ENCODE measurements around the gene KIF18A. TPM values are rescaled to one million over a fixed set of nuclear protein-coding genes. Genes with fewer than 3 reads are reported as not detected.

KIF18A gene
- total and polyA plus RNA-seq, 2 of the 8 experiments (the other 6 are each of a cell fraction or from before 2014, with no cell fraction given), result 4.0 to 23.3 TPM

DNA sequence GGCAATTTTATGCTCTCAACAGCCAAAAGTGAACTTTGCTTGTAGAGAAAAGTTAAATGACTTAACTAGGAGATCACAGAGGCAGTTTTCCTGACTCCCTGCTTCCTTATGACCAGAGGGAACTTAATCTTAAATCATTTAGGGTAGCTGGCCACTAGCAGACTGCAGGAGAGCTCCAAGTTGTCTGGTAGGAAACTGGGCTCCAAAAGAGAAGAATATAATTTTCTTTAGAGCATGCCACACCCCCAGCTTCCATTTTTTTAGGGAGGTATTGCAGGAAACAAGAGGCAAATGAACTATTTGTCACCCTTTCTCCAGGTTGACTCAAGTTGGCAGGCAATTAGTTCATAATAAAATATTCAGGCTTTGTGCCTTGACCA is 2.9 kb upstream of the KIF18A start:
- H3K36me3 ChIP-seq (ENCODE audit: control insufficient read depth in 2 of 4, insufficient read depth in 4 of 4, low read length in 3 of 4), result no peaks in the 10 kb centered on the region; a peak in 1 of 8 replicates
- H3K14ac ChIP-seq (ENCODE audit: insufficient read length), result no peak overlapping the region
- no peak overlapping the region for H2AK5ac ChIP-seq (ENCODE audit: low read depth, low read length)
- no peak overlapping the region; the same call in 1 of the 2 replicates for H2BK12ac ChIP-seq (ENCODE audit: low read depth, low read length)
- H4K5ac ChIP-seq (ENCODE audit: insufficient read length, low read depth, low read length), result no peak overlapping the region
- peak overlapping the region; percentile 72; the same call in 1 of the 2 replicates for H2AFZ ChIP-seq (ENCODE audit: low read length)
- no peak overlapping the region for H3K18ac ChIP-seq (ENCODE audit: extremely low read depth, low read length)
- FAIRE-seq, result no peak
- no peak overlapping the region for H2BK120ac ChIP-seq (replicated peaks; ENCODE audit: low read depth, low read length)
- no peaks in the 10 kb centered on the region; the same call in 1 of the 2 replicates for H3K79me1 ChIP-seq (ENCODE audit: low read depth, low read length)
- DNase-seq (ENCODE audit: low read depth in 1 of 2, low spot score in 2 of 2), result no peak
- H3K9ac ChIP-seq (replicated peaks in 1 of 4; ENCODE audit: extremely low read depth in 1 of 4, low read depth in 3 of 4, low read length in 3 of 4), result peak overlapping the region in 3 of 4 experiments; percentile 61 to 91 (median 77); a peak in 6 of 7 replicates
- ChIA-PET CTCF (ENCODE audit: partially characterized antibody) (no interaction called here), POLR2A (ENCODE audit: partially characterized antibody) (interaction anchor here (1.1 to 1.6 kb wide), 3 partner anchors 389 to 411 kb away, joined by 4 to 6 read pairs (median 6); no protein-coding TSS in a partner anchor)
- no peak overlapping the region for H3K27ac ChIP-seq (ENCODE audit: low read depth, low read length)
- TF ChIP-seq YY1 (IDR thresholded peaks at IDR 0.05; ENCODE audit: low read depth, low read length) (0 out of 2 replicates have a peak, but pooled peaks have one; percentile 53), NRF1 (IDR thresholded peaks at IDR 0.05; ENCODE audit: low read depth, low read length) (no peak)
- peaks cover 0 to 9% (median under 1%) of the 10 kb centered on the region in 4 experiments; a peak in 1 of 7 replicates for H3K4me1 ChIP-seq (replicated peaks in 1 of 4; ENCODE audit: control insufficient read depth in 3 of 4, insufficient read depth in 4 of 4, low read length in 3 of 4)
- H3K23me2 ChIP-seq (ENCODE audit: low read depth, low read length), result 0 out of 2 replicates have a peak, but pooled peaks cover 4% of the 10 kb centered on the region
- no peak overlapping the region for H2BK15ac ChIP-seq (ENCODE audit: low read length)
- no peak overlapping the region for H3K23ac ChIP-seq (ENCODE audit: insufficient read length)
- peak overlapping the region; percentile 74 to 77 for H3K4me2 ChIP-seq (ENCODE audit: insufficient read depth in 1 of 2, low read depth in 2 of 2, low read length in 2 of 2)
- H3K9me3 ChIP-seq (ENCODE audit: insufficient read depth in 2 of 2, low read depth in 1 of 2, low read length in 1 of 2), result no peaks in the 10 kb centered on the region
- H2BK20ac ChIP-seq (ENCODE audit: low read length), result no peak overlapping the region
- no peak overlapping the region for H3K56ac ChIP-seq (replicated peaks; ENCODE audit: insufficient read length, low read depth, low read length)
- H4K8ac ChIP-seq (ENCODE audit: extremely low read depth, insufficient read depth, low read length), result no peak overlapping the region
- no peak overlapping the region for H2BK5ac ChIP-seq (ENCODE audit: low read depth, low read length)
- no peaks in the 10 kb centered on the region for H4K20me1 ChIP-seq (replicated peaks in 1 of 2; ENCODE audit: control insufficient read depth in 1 of 2, insufficient read depth in 2 of 2, low read length in 2 of 2)
- no peak overlapping the region for H4K91ac ChIP-seq (replicated peaks; ENCODE audit: insufficient read length, low read length)
- no peaks in the 10 kb centered on the region for H3K27me3 ChIP-seq (replicated peaks in 1 of 4; ENCODE audit: control insufficient read depth in 3 of 4, extremely low read depth in 1 of 4, insufficient read depth in 3 of 4, low read length in 3 of 4)
- H3K79me2 ChIP-seq (ENCODE audit: control insufficient read depth in 1 of 2, insufficient read depth in 2 of 2, low read length in 2 of 2), result peaks cover 1 to 53% of the 10 kb centered on the region in 2 experiments; a peak in 3 of 4 replicates
- no peak overlapping the region for H3K4ac ChIP-seq (replicated peaks; ENCODE audit: insufficient read length, low read depth, low read length)
- H3K4me3 ChIP-seq (ENCODE audit: extremely low read depth in 1 of 4, insufficient read depth in 2 of 4, low read depth in 3 of 4, low read length in 4 of 4), result peak overlapping the region; percentile 80 to 96 (median 81)
